NCI-H1105 (cell line): ENCODE data around the gene CPB2.

Source experiments
- DNase-seq: peaks from one replicate; lab custom pipeline; 2025; lab: John Stamatoyannopoulos, UW

Gene CPB2

GRCh38 chr13:46050771-46051170 is 54.1 kb downstream of the CPB2 start:
- no peak for DNase-seq

GRCh38 chr13:46045424-46045823 is 59.4 kb downstream of the CPB2 start:
- no peak for DNase-seq

- no peak for DNase-seq
Observed at GRCh38 chr13:46043647-46044046, 61.2 kb downstream of the CPB2 start.

GRCh38 chr13:46041419-46041839 is 63.4 kb downstream of the CPB2 start:
- DNase-seq: no peak

GRCh38 chr13:46040763-46041162 is 64.1 kb downstream of the CPB2 start:
- DNase-seq: no peak

GRCh38 chr13:46039411-46040182 is 65.2 kb downstream of the CPB2 start:
- DNase-seq: no peak

GRCh38 chr13:46038296-46038695 is 66.5 kb downstream of the CPB2 start:
- DNase-seq: no peak

GRCh38 chr13:46035066-46035465 is 69.8 kb downstream of the CPB2 start:
- no peak for DNase-seq

- DNase-seq: no peak
Observed at GRCh38 chr13:46032341-46032740, 72.5 kb downstream of the CPB2 start.

GRCh38 chr13:46031581-46032263 is 73.1 kb downstream of the CPB2 start:
- DNase-seq: no peak

GRCh38 chr13:46025157-46025556 is 79.7 kb downstream of the CPB2 start:
- DNase-seq: no peak

- no peak for DNase-seq
Observed at GRCh38 chr13:46022481-46022880, 82.4 kb downstream of the CPB2 start.

GRCh38 chr13:46016216-46016615 is 88.6 kb downstream of the CPB2 start:
- DNase-seq: no peak

- DNase-seq: no peak
Observed at GRCh38 chr13:46015366-46015765, 89.5 kb downstream of the CPB2 start.

GRCh38 chr13:46012404-46012803 is 92.4 kb downstream of the CPB2 start:
- DNase-seq: no peak

GRCh38 chr13:46010148-46010547 is 94.7 kb downstream of the CPB2 start:
- DNase-seq: no peak

- DNase-seq: no peak
Observed at GRCh38 chr13:46008631-46009030, 96.2 kb downstream of the CPB2 start.

GRCh38 chr13:46006688-46007452 is 98.0 kb downstream of the CPB2 start:
- DNase-seq: no peak

GRCh38 chr13:46004491-46004890 is 100.3 kb downstream of the CPB2 start:
- DNase-seq: no peak
